HG03575 (cell line): ENCODE data around the gene MGAT4C.

Experiments used
- ATAC-seq: cut with Tn5 transposase; IDR thresholded peaks from one replicate; pipeline ENCODE4 v1.9.1; 2021; ENCODE audit not compliant: unreplicated experiment, insufficient number of reproducible peaks, low FRiP score; ENCODE audit errors: extremely low read depth

MGAT4C gene

DNA sequence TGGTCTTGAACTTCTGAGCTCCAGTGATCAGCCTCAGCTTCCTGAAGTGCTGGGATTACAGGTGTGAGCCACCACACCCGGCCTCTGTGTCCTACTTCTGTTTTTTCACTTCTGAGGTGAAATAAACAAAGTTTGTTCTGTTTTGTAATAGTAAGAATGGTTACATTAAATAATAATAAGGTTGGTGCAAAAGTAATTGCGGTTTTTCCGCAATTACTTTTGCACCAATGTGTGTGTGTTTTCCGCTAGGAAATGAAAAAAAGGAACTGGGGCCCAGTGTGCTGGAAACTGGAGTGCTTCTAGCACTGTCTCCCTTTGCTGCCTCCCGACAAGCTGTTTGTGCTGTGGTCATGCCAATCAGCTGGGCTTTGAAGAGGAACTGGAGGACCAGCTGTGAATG is 241.2 kb downstream of the MGAT4C start:
- ATAC-seq, result no peak

DNA sequence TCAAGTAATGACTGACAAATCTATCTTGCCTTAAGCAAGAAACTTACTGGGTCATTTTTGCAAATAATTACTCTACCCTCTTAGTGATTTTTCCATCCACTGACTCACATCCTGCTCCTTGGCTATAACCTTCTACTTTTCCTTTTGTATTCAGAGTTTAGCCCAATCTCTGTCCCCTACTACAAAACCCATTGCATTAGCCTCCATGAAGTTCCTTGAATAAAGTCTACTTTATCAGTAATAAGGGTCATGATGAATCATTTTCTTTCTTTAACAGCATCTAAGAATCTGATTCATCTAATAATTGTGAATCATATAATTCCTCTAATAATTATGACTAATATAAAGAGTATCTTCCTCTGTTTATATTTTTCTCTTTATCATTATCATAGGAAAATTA is 249.5 kb downstream of the MGAT4C start:
- no peak for ATAC-seq

DNA sequence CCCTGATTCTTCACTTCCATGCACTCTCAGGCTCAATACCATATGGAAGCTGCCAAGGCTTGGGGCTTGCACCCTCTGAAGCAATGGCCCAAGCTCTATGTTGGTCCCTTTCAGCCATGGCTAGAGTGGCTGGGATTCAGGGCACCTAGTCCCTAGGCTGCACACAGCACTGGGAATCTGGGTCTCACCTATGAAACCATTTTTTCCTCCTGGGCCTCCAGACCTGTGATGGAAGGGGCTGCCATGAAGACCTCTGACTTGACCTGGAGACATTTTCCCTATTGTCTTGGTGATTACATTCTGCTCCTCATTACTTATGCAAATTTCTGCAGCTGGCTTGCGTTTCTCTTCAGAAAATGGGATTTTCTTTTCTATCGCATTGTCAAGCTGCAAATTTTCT is 258.1 kb downstream of the MGAT4C start:
- no peak for ATAC-seq

DNA sequence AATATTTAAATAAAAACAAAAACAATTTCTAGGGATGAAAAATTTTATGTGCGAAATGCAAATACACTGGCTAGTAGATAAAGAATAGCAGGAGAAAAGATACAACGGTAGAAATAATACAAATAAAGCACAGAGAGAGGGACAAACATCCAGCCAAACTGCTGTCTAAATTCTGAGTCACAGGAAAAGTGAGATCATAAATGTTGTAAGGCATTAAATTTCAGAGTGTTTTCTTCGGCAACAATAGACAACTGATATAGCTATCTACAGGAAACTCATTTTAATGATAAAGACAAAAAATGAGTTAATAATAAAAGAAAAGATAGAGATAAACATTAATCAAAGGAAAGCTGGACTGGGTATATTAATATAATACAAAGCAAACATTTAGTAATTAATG is 259.9 kb downstream of the MGAT4C start:
- ATAC-seq, result no peak

DNA sequence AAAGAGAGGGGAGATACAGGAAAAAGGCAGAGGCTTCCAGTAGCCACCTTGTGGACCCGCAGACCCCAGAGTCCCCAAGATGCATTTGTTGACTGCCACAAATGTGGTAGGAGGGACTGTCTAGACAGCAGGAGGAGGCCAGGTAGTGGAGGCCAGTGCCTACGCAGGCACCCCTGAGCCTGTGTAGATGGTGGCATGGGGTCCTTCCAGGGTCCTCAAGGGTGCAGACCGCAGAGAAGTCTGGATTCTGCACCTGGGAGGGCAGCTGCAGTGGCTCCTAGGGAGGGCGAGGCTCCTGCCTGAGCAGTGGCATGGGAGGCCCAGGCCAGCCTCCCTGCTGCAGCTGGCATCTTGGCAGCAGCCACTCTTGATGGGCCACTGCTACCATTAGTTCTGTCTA is 262.4 kb downstream of the MGAT4C start:
- ATAC-seq, result no peak

DNA sequence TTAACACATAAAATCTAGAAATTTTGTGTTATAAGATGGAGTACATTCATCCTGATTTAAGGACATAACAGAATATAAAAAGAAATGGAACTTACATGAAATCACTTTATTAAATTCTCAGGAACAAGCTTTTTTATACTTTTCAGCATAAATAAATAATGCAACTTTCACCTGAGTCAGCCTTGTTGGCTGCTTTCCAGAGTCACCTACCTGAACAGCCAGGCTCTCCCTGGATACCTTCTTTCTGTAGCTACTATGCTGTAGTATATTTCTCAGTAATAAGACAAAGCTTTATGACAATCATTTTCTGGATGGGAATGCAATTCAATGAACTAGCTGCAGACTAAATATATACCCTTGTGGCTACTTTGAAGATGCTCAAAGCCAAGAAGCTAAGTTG is 270.2 kb downstream of the MGAT4C start:
- no peak for ATAC-seq

DNA sequence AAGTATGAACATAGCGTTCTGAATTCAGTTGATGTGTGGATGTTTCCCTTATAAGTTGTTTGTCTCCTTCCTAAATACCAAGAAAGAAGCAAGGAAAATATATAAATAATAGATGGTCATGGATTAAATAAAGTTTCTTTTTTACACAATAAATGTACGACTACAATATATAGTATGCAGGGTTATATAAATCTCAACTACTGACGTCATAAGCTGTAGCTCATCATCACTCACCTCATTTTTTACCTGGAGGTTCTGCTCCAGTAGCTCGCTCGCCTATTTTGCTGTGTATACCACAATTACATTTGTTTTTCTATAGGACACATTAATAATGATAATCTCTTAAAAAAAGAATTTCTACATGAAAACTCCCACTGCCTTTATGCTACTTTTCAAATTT is 272.6 kb downstream of the MGAT4C start:
- no peak for ATAC-seq

DNA sequence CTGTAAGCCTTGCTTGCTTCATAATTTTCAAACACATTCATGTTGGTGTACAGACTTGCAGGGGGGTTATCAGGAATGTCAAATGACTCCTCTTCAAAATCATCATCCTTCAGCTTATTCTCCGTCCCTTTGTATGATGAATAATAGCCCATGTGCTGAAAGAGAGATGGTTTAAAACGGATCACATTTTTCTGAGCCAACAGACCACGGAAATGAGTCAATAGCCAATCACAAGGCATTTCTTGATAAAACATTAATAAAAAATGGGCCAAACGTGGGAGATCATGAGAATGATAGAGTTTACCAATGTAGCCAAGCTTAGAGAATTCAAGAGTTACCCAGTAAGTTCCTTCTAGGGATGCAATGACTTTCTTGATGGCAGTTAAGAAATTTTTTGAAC is 276.6 kb downstream of the MGAT4C start:
- ATAC-seq, result no peak

DNA sequence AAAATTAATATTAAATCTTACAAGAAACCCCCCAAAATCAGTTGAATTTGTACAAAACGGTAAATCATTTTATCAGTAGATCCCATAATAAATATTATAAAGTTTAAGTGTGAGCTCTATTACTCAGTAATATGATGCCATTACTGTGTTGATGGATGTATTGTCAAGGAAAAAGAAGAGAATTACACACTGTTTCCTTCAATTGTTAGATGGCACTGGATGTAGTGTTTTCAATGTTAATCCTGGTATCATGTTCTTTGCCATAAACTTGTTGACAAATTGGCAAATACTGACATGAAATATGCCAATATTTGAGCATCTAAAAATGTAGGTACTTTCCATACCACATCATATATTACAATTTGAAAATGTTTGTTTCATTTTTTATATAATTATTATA is 280.5 kb downstream of the MGAT4C start:
- ATAC-seq, result no peak

DNA sequence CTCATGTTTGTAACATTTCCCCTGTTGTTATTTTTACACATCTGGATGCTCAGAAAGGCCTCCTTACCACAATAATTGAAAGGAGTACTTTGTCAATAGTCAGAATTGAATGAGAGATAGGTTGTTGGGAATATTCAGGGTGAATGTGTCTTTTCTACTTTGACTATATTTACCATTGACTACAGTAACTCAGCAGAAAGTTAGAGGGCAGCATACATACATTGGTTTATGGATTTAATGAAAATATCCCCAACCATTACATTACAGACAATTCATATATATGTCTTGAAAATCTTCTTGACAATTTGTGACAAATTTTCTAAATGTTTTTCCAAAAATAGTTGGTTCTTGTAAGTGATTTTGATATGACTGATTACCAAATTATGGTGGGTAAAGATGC is 284.4 kb downstream of the MGAT4C start:
- ATAC-seq, result no peak

DNA sequence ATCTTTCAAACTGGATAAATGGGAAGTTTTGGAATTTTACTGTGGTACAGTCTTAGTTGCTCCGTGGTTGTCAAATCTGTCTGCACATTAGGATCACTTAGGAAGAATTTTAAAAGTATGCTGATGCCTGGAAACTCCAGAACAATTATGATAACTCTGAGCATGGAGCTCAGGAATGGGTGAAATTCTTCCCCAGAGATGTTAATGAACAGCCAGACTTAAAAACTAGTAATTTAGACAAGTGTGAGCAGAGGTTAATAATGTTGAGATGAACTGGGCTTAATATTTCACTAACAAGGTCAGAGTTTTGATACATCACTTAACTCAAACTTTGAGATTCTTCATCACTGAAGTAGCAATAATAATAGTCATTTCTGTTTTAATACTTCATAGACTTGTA is 287.6 kb downstream of the MGAT4C start:
- ATAC-seq, result no peak

DNA sequence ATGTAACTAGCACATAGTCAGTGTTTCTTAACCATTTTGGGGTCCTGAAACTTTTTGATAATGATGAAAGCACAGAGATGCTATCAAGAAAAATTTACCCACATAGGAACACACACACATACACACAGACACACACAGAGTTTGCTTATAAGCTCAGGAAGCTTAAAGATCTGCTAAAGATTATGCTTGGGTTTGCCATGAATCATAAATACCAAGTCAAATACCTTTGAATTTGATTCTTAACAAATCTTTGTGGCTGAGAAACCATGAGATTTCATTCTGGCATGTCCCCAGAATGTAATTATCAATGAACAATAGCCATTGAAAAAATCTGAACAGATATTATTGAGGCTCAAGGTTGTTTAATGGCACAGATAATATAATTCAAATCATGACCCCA is 292.9 kb downstream of the MGAT4C start:
- no peak for ATAC-seq

DNA sequence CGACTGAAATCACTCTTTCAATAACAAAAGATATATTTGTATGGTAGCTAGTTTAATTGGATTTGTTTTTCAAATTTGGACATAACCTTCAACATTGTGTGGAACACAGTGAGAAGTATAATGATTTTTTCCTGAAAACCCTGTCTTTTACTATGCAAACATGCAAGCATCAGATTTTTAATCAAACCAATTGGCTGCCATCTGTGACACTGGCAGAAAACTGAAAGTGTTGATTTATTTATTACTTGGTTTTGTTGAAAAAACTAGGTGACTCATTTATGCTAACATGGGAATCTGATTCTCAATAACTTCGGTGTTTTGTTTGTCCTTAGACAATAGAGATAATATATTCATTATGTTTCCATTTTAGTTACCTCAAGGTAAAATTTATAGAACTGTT is 300.1 kb downstream of the MGAT4C start:
- no peak for ATAC-seq

DNA sequence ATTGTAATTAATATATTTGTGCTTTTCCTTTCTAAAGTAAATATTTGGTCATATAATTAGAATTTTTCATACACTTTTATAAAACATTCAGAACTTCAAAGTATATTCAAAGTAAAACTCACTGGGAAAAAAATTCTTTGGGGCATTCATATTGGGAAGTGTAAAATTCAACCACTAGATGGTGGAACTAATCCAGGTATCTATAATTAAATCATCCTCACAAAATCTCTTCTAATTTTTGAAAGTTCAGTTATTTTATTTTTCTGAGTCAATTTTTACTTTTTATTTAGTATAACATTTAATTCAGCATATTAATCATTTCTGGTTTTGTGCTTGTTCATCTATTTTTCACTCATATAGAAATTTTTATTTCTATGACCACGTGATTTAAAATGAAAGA is 301.1 kb downstream of the MGAT4C start:
- no peak for ATAC-seq

DNA sequence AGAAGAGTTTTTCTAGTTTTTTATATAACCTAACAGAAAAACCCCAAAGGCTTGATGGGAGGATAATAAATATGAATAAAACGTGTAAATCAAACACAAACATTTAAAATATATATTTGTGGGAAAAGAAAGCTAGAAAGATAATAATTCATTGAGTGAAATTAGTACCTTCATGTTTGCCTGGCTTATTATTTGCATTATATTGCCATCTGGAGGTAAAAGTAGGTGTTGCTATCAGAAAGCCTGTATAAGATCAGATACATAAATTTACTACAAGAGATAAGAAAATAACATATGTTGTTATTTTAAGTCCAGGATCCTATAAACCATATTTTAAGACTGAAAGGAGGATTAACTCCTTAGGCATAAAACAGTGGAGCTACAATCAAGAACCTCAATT is 304.4 kb downstream of the MGAT4C start:
- ATAC-seq, result peak; percentile 45

DNA sequence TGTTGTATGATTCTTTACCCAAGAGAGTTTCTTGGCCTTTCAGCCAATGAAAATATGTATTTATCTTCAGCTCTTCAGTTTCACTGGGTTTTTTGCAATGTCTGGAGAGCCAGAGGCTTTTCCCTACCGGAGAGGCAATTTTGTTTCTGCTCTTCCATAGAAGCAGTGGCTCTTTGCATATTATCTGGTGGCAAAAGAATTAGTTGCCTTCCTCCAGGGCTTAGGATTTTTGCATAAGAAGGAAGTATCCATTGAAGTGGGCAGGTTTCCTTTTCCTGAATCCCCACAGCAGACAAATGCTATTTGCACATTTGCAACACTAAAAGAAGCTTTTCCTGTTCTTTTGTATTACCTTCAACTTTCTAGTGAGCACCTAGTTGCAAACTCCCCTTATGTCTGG is 306.9 kb downstream of the MGAT4C start:
- ATAC-seq, result no peak

DNA sequence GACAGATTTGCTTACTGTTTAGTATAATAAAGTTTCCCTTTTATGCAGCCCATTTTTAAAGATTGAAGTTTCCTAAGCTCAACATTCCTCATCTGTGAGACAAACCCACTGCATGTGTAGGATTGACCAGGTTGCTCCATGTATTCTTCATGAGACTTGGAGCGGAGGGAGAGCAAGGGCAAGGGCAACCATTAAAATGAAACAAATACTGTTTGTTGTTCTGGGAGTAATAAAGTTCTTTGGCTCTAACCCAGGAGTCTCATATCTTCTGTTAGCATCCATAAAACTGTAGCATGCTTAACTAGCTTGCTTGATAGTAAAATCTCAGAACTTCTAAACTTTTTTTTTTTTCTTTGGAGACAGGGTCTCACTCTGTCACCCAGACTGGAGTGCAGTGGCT is 307.9 kb downstream of the MGAT4C start:
- ATAC-seq, result no peak

DNA sequence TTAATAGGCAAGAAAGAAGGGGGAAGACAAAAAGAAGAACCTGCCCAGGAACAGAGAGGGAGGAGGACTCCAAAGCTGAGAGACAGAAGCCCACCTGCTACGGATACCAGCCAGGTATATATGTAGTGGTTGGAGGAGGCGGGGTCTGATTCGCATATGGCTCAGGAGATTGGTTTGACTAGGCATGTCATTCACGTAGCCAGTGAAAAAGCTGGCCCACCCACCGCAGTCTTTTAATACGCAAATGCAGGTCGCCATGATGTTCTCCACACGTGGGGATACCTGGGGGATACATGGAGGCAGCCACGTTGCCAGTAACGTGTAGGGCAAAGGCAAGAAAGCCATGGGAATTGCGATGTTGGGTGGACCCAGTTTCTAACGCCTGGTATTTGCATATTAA is 308.9 kb downstream of the MGAT4C start:
- no peak for ATAC-seq

DNA sequence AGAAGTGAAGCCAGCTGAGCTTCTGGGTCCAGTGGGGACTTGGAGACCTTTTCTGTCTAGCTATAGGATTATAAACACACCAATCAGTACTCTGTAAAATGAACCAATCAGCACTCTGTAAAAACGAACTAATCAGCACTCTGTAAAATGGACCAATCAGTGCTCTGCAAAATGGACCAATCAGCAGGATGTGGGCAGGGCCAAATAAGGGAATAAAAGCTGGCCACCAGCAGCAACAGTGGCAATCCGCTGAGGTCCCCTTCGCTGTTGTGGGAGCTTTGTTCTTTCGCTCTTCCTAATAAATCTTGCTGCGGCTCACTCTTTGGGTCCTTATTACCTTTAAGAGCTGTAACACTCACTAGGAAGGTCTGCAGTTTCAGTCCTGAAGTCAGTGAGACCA is 309.8 kb downstream of the MGAT4C start:
- no peak for ATAC-seq

DNA sequence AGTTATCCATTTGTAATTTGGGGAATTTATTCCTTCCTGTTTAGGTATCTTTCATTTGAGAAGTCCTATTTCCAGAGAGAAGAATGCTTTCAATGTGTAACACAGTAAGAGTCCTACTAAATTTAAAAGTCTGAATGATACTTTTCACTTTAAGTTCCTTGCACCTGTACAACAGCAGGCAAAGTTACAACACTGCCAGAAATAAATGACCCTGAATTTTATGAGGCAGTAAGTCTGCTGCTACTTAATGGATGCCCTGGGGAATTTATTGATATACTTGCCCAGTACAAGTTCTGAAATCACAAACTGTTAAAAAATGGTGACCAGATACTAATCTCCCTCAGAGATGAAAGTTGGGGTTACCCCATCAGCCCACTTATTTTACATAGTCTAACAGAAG is 329.0 kb downstream of the MGAT4C start:
- no peak for ATAC-seq

DNA sequence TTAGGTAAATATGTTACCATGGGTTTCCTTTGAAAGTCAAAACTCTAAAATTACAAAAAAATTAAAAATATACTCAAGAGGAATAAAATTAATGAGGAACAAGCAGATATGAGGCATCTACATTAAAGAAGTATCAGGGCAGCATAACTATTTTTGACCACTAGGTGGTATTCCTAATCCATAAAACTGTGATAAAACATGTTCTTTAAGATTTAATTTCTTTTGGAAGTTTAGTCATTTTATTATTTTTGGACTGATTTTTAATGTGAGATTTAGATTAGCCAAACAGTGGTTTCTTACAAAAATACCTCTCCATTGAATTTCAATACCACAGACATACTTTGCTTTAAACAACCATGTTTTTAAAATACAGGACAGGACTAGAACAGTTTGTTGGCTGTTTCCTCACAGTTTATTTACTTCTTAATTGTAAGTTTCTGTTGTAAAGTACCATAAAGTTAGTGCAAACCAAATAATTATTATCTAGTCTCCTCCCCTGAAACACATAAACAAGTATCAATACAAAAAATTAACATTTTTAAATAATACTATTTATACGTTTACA is 332.3 kb downstream of the MGAT4C start:
- ATAC-seq, result no peak
